Esophagus (tissue), 2 donors: Measurements from ENCODE around the gene C9orf72. TPM values are rescaled to one million over a fixed set of nuclear protein-coding genes. Genes with fewer than 3 reads are reported as not detected.

Experiments used
- H3K27ac ChIP-seq, 2 donors: one replicate each; pipeline ENCODE4 v1.5.1; 2013; ENCODE audit warnings: low read depth in 2 of 2, mild to moderate bottlenecking in 2 of 2, inconsistent platforms in 1 of 2, low read length in 1 of 2, moderate library complexity in 1 of 2
- H3K27me3 ChIP-seq, 2 donors: one replicate each; pipeline ENCODE4 v1.6.1; 2013; ENCODE audit warnings: low read length in 2 of 2, control low read depth in 1 of 2, mild to moderate bottlenecking in 1 of 2; ENCODE audit not compliant: insufficient read depth in 2 of 2, control insufficient read depth in 1 of 2
- H3K36me3 ChIP-seq, 2 donors: one replicate each; pipeline ENCODE4 v1.6.1; 2013; ENCODE audit warnings: low read length in 1 of 2; ENCODE audit not compliant: control insufficient read depth in 2 of 2, insufficient read depth in 2 of 2
- H3K4me1 ChIP-seq, 2 donors: one replicate each; pipeline ENCODE4 v1.6.1; 2013; ENCODE audit warnings: low read length in 1 of 2; ENCODE audit not compliant: control insufficient read depth in 2 of 2, insufficient read depth in 2 of 2
- H3K4me3 ChIP-seq, 2 donors: one replicate each; pipeline ENCODE4 v1.5.1; 2013; ENCODE audit warnings: low read length in 2 of 2, mild to moderate bottlenecking in 2 of 2, low read depth in 1 of 2, moderate library complexity in 1 of 2
- H3K9me3 ChIP-seq, 2 donors: one replicate each; pipeline ENCODE4 v1.6.1; 2013; ENCODE audit warnings: mild to moderate bottlenecking in 2 of 2, low read depth in 1 of 2, low read length in 1 of 2, moderate library complexity in 1 of 2; ENCODE audit not compliant: control insufficient read depth in 2 of 2, insufficient read depth in 1 of 2
- WGBS, 2 donors: extraction: QIAGEN DNeasy Blood & Tissue Kit; methylation state at CpG; one replicate each; pipeline ENCODE4 v1.1.7; 2013; 5-methylcytosine and 5-hydroxymethylcytosine counted together
- polyA plus RNA-seq, 2 donors: library from polyadenylated mRNA; stranded (reverse); fragments of 200-250 nt; gene quantifications; one replicate each; pipeline ENCODE4 v1.2.3, GENCODE V29; 2013
- donor health status: healthy with polysubstance abuse.
- donor health status: Bipolar disorder and iron deficiency.

C9orf72 gene
- polyA plus RNA-seq, 2 donors: 4.6 to 6.7 TPM

DNA sequence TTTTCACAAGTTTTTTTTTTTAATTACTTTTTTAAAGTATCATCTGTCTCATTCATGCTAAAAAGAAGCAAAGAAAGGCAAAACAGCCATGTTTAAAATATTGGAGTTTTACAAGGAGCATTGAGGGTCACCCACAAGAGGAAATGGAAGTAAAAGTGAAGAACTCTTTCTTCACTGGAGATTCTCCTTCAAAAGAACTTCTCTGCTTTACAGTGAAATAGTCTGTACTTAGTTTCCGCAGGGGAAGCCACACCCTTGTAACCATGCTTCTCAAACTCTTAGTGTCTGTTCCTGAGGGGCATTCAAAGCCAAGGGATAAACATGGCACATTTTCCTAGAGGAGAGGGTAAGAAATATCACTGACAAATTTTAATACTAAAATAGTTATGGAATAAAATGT is 8.6 kb downstream of the C9orf72 start:
- no peaks in the 10 kb centered on the region for H3K9me3 ChIP-seq
- no peaks in the 10 kb centered on the region for H3K4me1 ChIP-seq
- no peak overlapping the region for H3K4me3 ChIP-seq
- H3K27ac ChIP-seq: no peak overlapping the region
- H3K27me3 ChIP-seq: no peaks in the 10 kb centered on the region
- 84 to 97% methylated on average over 1 of the region's 1 CpG for WGBS, 2 donors
- no peaks in the 10 kb centered on the region for H3K36me3 ChIP-seq

DNA sequence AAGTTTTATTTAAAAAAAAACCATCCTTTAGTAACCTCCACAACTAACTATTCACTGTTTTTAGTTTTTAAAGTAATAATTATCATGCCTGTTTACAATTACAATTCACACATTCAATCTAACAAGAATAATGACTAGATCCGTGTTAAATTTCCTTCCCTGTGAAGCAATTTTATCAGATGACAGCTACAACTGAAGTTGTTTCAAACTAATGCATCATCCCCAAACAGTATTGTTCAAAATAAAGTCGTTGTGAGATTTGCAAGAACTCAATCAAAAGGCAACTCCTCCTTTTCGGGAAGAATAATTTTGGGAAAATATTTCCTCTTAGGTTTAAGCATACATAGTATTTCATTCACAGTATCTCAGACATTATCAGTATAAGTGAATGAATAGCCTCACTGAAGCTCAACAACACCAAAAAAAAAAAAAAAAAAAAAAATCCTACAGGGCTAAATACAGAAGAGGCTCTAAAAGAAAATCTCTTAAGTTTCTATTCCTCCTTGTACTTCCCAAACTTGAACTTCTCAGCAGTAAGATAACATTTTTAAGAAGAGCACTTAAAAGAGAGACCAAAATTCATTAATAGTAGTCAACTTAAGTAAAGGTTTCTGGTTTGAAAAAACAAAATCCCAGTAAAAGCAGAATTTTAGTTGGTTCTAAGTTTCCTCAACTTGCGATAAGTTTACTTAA is 9.4 kb downstream of the C9orf72 start:
- Histone ChIP-seq H3K36me3 (no peaks in the 10 kb centered on the region), H3K4me3 (no peak overlapping the region), H3K27me3 (no peaks in the 10 kb centered on the region), H3K4me1 (no peaks in the 10 kb centered on the region), H3K9me3 (no peaks in the 10 kb centered on the region), H3K27ac (no peak overlapping the region)
- 88% methylated on average over 4 of the region's 4 CpGs for WGBS, 2 donors

DNA sequence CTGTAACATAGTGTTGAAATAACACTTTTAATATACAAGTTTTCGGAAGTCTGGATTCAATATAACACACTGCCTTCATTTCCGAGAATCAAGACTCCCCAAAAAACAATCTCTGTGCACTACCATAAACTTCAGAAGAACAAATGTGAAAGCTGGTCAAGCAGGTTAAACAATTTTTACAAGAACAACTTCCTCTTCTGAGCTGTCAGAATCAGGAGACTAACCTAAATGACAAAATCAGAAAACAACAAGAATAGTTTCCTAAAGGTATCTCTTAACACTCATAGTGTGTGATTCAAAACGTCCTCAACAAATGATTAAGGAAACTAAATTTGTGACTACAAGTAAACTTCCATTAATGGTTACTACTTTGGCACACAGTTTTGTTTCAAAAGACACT is 11.6 kb downstream of the C9orf72 start:
- Histone ChIP-seq H3K27me3 (no peaks in the 10 kb centered on the region), H3K36me3 (no peaks in the 10 kb centered on the region), H3K4me3 (no peak overlapping the region), H3K27ac (no peak overlapping the region), H3K4me1 (no peaks in the 10 kb centered on the region), H3K9me3 (no peaks in the 10 kb centered on the region)
- 64% methylated on average over 3 of the region's 3 CpGs for WGBS, 2 donors

DNA sequence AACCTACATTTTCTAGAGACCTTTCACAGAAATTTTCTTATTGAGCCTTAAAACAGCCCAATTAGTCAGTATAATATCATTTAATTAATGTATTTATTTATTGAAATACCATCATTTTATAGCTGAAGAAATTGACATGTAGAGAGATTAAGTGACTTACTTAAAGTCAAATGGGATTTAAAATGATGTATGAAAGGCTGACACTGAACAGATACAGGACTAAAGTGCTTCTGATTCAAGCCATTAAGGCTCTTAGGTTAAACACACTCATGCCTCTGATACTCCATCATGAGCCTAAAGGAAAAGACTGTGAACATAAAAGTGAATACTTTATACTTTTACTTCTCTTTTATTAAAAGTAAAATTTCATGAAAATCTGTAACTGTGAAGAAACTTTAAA is 12.8 kb downstream of the C9orf72 start:
- H3K4me3 ChIP-seq: no peak overlapping the region
- no peaks in the 10 kb centered on the region for H3K27me3 ChIP-seq
- no peaks in the 10 kb centered on the region for H3K4me1 ChIP-seq
- H3K27ac ChIP-seq: no peak overlapping the region
- H3K9me3 ChIP-seq: no peaks in the 10 kb centered on the region
- peaks cover under 1 to 3% of the 10 kb centered on the region in 2 donors for H3K36me3 ChIP-seq

DNA sequence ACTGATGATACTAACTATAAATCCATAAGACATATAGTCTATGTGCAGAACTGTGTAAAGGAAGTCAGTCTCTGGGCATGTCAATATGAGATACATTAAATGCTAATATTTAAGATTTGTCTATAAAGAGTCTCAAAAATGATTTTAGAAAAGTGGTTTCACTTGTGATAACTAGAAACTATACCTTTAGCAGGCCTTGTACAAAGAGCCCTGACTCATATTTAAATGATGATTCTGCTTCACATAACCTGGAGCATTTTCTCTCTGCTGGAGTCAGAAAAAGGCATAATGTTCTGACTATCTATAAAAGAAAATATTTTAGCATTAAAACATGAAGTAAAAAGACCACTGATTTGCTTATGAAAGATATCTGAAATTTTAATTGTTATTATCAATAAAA is 15.0 kb downstream of the C9orf72 start:
- H3K9me3 ChIP-seq: no peaks in the 10 kb centered on the region
- H3K36me3 ChIP-seq: peaks cover 2 to 3% of the 10 kb centered on the region in 2 donors
- no peak overlapping the region for H3K27ac ChIP-seq
- H3K4me1 ChIP-seq: no peaks in the 10 kb centered on the region
- H3K4me3 ChIP-seq: no peak overlapping the region
- H3K27me3 ChIP-seq: no peaks in the 10 kb centered on the region

DNA sequence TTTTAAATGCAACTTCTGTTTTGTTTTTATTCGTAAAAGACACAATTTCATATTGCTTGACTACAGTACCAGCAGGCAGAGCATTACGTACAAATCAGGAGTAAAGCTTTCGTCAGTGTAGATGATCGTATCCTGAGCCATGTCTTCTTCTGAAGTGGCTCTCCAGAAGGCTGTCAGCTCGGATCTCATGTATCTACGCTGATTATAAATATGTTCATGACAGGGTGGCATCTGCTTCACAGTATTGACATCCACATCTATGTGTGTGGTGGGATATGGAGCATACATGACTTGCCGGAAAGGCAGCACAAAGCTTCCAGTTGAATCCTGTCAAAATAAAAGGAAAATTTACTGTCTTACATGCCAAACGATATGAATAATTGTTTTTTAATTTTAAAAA is 16.8 kb downstream of the C9orf72 start:
- Histone ChIP-seq H3K27me3 (no peaks in the 10 kb centered on the region), H3K36me3 (peaks cover 2 to 3% of the 10 kb centered on the region in 2 donors), H3K4me3 (no peak overlapping the region), H3K9me3 (no peaks in the 10 kb centered on the region), H3K27ac (no peak overlapping the region), H3K4me1 (no peaks in the 10 kb centered on the region)
- 90 to 93% methylated on average over 8 of the region's 8 CpGs for WGBS, 2 donors

DNA sequence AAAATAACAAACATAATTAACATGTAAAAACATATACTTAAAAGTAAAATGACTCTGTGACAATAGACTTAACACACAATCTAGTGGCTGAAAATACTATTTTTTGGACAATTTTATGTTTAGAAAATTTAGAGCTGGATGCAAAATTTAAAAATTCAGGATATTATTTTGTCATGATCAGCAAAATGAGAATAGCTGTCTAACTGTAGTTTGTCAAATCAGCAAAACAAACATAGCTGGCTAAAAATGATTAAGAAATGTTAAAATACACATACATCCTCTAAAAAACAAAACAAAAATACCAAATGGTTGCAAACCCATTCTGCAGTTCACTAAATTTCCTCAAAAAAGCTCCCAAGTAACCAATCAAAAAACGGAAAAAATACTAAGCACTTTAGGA is 18.6 kb downstream of the C9orf72 start:
- no peak overlapping the region for H3K27ac ChIP-seq
- no peaks in the 10 kb centered on the region for H3K27me3 ChIP-seq
- WGBS, 2 donors: 96 to 100% methylated on average over 1 of the region's 1 CpG
- no peaks in the 10 kb centered on the region for H3K9me3 ChIP-seq
- H3K4me3 ChIP-seq: no peak overlapping the region
- H3K36me3 ChIP-seq: peaks cover 2 to 3% of the 10 kb centered on the region in 2 donors
- no peaks in the 10 kb centered on the region for H3K4me1 ChIP-seq

- no peaks in the 10 kb centered on the region for H3K9me3 ChIP-seq
- WGBS, 2 donors: 76 to 77% methylated on average over 4 of the region's 4 CpGs
- no peaks in the 10 kb centered on the region for H3K27me3 ChIP-seq
- H3K27ac ChIP-seq: no peak overlapping the region
- no peaks in the 10 kb centered on the region for H3K4me1 ChIP-seq
- H3K4me3 ChIP-seq: no peak overlapping the region
- no peaks in the 10 kb centered on the region for H3K36me3 ChIP-seq
These were observed 24.0 kb downstream of the C9orf72 start for GRCh38 chr9:27549196-27549755.

GRCh38 chr9:27548055-27548741 is 25.1 kb downstream of the C9orf72 start:
- Histone ChIP-seq H3K27me3 (no peaks in the 10 kb centered on the region), H3K4me1 (no peaks in the 10 kb centered on the region), H3K27ac (no peak overlapping the region), H3K9me3 (no peaks in the 10 kb centered on the region), H3K4me3 (no peak overlapping the region), H3K36me3 (no peaks in the 10 kb centered on the region)
- 42% methylated on average over 10 of the region's 10 CpGs for WGBS, 2 donors

DNA sequence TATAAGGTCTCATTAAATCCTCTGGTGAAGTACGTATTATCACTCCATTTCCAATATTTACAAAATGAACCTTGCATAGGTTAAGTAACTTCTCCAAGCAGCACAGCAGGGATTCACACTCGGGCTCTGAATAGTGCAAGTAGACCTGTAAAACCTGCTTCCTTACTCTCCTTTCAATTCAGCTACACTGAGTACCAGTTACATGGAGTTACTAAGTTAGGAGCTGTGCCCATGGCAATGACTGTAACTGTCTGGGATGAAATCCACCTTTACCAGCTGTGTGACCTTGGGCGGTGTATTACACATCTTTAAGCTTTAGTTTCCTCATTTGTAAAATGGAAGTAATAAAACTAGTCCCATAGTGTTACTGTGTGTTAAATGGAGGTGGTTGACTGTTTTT is 27.8 kb downstream of the C9orf72 start:
- H3K36me3 ChIP-seq: no peaks in the 10 kb centered on the region
- H3K4me3 ChIP-seq: no peak overlapping the region
- H3K9me3 ChIP-seq: no peaks in the 10 kb centered on the region
- H3K27ac ChIP-seq: no peak overlapping the region
- no peaks in the 10 kb centered on the region for H3K27me3 ChIP-seq
- no peaks in the 10 kb centered on the region for H3K4me1 ChIP-seq
- WGBS, 2 donors: 55 to 59% methylated on average over 3 of the region's 3 CpGs
